Measurements from ENCODE around the gene SAFB2.

GRCh38 chr19:5617080-5617479, 5.5 kb downstream of the SAFB2 start:
- TF ChIP-seq, protein P1, sequence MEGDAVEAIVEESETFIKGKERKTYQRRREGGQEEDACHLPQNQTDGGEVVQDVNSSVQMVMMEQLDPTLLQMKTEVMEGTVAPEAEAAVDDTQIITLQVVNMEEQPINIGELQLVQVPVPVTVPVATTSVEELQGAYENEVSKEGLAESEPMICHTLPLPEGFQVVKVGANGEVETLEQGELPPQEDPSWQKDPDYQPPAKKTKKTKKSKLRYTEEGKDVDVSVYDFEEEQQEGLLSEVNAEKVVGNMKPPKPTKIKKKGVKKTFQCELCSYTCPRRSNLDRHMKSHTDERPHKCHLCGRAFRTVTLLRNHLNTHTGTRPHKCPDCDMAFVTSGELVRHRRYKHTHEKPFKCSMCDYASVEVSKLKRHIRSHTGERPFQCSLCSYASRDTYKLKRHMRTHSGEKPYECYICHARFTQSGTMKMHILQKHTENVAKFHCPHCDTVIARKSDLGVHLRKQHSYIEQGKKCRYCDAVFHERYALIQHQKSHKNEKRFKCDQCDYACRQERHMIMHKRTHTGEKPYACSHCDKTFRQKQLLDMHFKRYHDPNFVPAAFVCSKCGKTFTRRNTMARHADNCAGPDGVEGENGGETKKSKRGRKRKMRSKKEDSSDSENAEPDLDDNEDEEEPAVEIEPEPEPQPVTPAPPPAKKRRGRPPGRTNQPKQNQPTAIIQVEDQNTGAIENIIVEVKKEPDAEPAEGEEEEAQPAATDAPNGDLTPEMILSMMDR (IDR thresholded peaks at IDR 0.05) = no peak
- no peak for TF ChIP-seq POLR2A (IDR thresholded peaks at IDR 0.05)
